ENCODE data around the gene HSPG2. TPM values are rescaled to one million over a fixed set of nuclear protein-coding genes. Genes with fewer than 3 reads are reported as not detected.
A peak's percentile ranks its signal among the peaks of the same experiment; 100 is the strongest.

The HSPG2 gene
- total and polyA plus RNA-seq, 9 of the 15 experiments (the other 6 are each of a cell fraction or from before 2014, with no cell fraction given), result 0.14 to 160 (median 15.7) TPM

- no TSS peak for BruUV-seq (replicated peaks)
- DNase-seq (ENCODE audit: extremely low read depth in 1 of 4, low spot score in 3 of 4), result peak in 1 of 4 experiments; percentile 39
- H4K20me1 ChIP-seq (replicated peaks; ENCODE audit: control insufficient read depth, insufficient read depth, low read length), result no peaks in the 10 kb centered on the region
- H3K4me3 ChIP-seq, result no peak within 1 kb of the TSS
- CTCF ChIA-PET (ENCODE audit: low intra/inter-chr PET ratio), result no interaction called here
- WGBS (ENCODE audit: insufficient coverage, low coverage, missing lambda C conversion rate), result 27% methylated on average over 2 of the region's 2 CpGs
- H3K4me2 ChIP-seq (ENCODE audit: insufficient read depth, low read length), result no peak within 1 kb of the TSS
- H3K79me2 ChIP-seq (ENCODE audit: control insufficient read depth, insufficient read depth, low read length), result no peaks in the 10 kb centered on the region
- H3K9ac ChIP-seq (ENCODE audit: insufficient read depth in 1 of 2, low read depth in 2 of 2, low read length in 2 of 2), result peak within 1 kb of the TSS in 1 of 2 experiments; percentile 30; a peak in 2 of 4 replicates
- H2AFZ ChIP-seq (ENCODE audit: low read depth, low read length), result peak within 1 kb of the TSS; percentile 77
- in situ Hi-C loops (cut with MboI), result no loop called here
- ATAC-seq, result peak; percentile 17; the same call in 2 of the 3 replicates
- no peaks in the 10 kb centered on the region for H3K27me3 ChIP-seq (ENCODE audit: control insufficient read depth in 2 of 2, insufficient read depth in 2 of 2, low read length in 2 of 2)
- FAIRE-seq, result no peak
- no peak within 1 kb of the TSS for H3K27ac ChIP-seq (ENCODE audit: extremely low read depth, low read depth, low read length)
- H3K4me1 ChIP-seq (replicated peaks in 1 of 2; ENCODE audit: control insufficient read depth in 2 of 2, insufficient read depth in 2 of 2, low read length in 2 of 2), result peaks cover 0 to 13% of the 10 kb centered on the region in 2 experiments; a peak in 4 of 5 replicates
- intact Hi-C loops (cut with micrococcal nuclease), result no loop called here
- H3K9me1 ChIP-seq (ENCODE audit: control insufficient read depth, insufficient read depth, low read length), result no peaks in the 10 kb centered on the region
- H3K36me3 ChIP-seq (ENCODE audit: control insufficient read depth, insufficient read depth, low read length), result no peaks in the 10 kb centered on the region
- H3K9me3 ChIP-seq (replicated peaks; ENCODE audit: control insufficient read depth, insufficient read depth, low read depth, low read length), result no peaks in the 10 kb centered on the region
- POLR2A ChIA-PET, result no interaction called here
- TF ChIP-seq BCL6 (CRISPR knock-in tag; IDR thresholded peaks at IDR 0.05) (no peak), PHF20 (IDR thresholded peaks at IDR 0.05; ENCODE audit: partially characterized antibody) (no peak), BACH1 (tag; IDR thresholded peaks at IDR 0.05) (no peak), THRAP3 (IDR thresholded peaks at IDR 0.05; ENCODE audit: borderline replicate concordance) (no peak), SMARCB1 (IDR thresholded peaks at IDR 0.05; ENCODE audit: insufficient read length, low read depth) (no peak), KAT2B (IDR thresholded peaks at IDR 0.05; ENCODE audit: low read depth, low read length) (no peak), KDM1A (IDR thresholded peaks at IDR 0.05) (no peak), GATAD2B (IDR thresholded peaks at IDR 0.05; ENCODE audit: borderline replicate concordance) (no peak), ZNF12 (CRISPR knock-in tag; IDR thresholded peaks at IDR 0.05) (no peak), NRF1 (conservative IDR thresholded peaks at IDR 0.05 in 1 of 2, IDR thresholded peaks at IDR 0.05 in 1 of 2) (no peak), KDM5B (IDR thresholded peaks at IDR 0.05; ENCODE audit: insufficient replicate concordance, low read depth, low read length) (no peak), FOXJ3 (CRISPR knock-in tag; IDR thresholded peaks at IDR 0.05) (no peak)
- TF ChIP-seq, protein P1, sequence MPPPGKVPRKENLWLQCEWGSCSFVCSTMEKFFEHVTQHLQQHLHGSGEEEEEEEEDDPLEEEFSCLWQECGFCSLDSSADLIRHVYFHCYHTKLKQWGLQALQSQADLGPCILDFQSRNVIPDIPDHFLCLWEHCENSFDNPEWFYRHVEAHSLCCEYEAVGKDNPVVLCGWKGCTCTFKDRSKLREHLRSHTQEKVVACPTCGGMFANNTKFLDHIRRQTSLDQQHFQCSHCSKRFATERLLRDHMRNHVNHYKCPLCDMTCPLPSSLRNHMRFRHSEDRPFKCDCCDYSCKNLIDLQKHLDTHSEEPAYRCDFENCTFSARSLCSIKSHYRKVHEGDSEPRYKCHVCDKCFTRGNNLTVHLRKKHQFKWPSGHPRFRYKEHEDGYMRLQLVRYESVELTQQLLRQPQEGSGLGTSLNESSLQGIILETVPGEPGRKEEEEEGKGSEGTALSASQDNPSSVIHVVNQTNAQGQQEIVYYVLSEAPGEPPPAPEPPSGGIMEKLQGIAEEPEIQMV (tag; conservative IDR thresholded peaks at IDR 0.05; ENCODE audit: low read depth), result peak; percentile 80
- TF ChIP-seq, protein P2, sequence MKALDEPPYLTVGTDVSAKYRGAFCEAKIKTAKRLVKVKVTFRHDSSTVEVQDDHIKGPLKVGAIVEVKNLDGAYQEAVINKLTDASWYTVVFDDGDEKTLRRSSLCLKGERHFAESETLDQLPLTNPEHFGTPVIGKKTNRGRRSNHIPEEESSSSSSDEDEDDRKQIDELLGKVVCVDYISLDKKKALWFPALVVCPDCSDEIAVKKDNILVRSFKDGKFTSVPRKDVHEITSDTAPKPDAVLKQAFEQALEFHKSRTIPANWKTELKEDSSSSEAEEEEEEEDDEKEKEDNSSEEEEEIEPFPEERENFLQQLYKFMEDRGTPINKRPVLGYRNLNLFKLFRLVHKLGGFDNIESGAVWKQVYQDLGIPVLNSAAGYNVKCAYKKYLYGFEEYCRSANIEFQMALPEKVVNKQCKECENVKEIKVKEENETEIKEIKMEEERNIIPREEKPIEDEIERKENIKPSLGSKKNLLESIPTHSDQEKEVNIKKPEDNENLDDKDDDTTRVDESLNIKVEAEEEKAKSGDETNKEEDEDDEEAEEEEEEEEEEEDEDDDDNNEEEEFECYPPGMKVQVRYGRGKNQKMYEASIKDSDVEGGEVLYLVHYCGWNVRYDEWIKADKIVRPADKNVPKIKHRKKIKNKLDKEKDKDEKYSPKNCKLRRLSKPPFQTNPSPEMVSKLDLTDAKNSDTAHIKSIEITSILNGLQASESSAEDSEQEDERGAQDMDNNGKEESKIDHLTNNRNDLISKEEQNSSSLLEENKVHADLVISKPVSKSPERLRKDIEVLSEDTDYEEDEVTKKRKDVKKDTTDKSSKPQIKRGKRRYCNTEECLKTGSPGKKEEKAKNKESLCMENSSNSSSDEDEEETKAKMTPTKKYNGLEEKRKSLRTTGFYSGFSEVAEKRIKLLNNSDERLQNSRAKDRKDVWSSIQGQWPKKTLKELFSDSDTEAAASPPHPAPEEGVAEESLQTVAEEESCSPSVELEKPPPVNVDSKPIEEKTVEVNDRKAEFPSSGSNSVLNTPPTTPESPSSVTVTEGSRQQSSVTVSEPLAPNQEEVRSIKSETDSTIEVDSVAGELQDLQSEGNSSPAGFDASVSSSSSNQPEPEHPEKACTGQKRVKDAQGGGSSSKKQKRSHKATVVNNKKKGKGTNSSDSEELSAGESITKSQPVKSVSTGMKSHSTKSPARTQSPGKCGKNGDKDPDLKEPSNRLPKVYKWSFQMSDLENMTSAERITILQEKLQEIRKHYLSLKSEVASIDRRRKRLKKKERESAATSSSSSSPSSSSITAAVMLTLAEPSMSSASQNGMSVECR (CRISPR knock-in tag; IDR thresholded peaks at IDR 0.05), result no peak
- TF ChIP-seq, protein P3, sequence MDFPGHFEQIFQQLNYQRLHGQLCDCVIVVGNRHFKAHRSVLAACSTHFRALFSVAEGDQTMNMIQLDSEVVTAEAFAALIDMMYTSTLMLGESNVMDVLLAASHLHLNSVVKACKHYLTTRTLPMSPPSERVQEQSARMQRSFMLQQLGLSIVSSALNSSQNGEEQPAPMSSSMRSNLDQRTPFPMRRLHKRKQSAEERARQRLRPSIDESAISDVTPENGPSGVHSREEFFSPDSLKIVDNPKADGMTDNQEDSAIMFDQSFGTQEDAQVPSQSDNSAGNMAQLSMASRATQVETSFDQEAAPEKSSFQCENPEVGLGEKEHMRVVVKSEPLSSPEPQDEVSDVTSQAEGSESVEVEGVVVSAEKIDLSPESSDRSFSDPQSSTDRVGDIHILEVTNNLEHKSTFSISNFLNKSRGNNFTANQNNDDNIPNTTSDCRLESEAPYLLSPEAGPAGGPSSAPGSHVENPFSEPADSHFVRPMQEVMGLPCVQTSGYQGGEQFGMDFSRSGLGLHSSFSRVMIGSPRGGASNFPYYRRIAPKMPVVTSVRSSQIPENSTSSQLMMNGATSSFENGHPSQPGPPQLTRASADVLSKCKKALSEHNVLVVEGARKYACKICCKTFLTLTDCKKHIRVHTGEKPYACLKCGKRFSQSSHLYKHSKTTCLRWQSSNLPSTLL (IDR thresholded peaks at IDR 0.05), result peak; percentile 80
Observed at GRCh38 chr1:21811875-21812305, 125.2 kb downstream of the HSPG2 start, which contains the start of gene LDLRAD2. TSS of gene LDLRAD2 (plus strand) at chr1:21812265. CDS start at chr1:21812452, 187 bp downstream.
